NB4 (cell line): Measurements from ENCODE around the gene MSRB1.

ENCODE experiments used
- POLR2A ChIP-seq: IDR thresholded peaks from 2 replicates; pipeline ENCODE4 v1.6.1; 2011; ENCODE audit warnings: mild to moderate bottlenecking; ENCODE audit not compliant: insufficient read length; ENCODE audit errors: extremely low read depth
- TF ChIP-seq, protein P1 (sequence below): IDR thresholded peaks from one replicate; pipeline ENCODE4 v1.5.1; 2012; ENCODE audit warnings: low read depth, low read length
- TF ChIP-seq, protein P2 (sequence below): IDR thresholded peaks from 2 replicates; pipeline ENCODE4 v1.6.1; 2011; ENCODE audit warnings: low read depth, low read length

DNA sequence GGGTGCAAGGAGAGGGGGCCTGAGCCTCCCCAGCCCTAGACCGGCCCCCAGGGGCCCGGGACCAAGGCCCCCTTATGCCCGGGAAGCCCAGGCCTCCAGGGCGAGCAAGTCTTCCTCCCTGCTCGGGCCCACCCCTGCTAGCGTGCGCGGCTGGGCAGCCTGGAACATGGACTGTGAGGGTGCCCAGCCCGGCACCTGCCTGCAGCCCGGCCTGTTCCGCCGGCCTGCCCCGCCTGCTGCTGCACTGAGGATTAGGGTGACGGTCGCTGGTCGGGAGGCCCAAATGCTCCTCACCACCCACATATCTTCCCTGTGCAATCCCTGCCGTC is 30.8 kb downstream of the MSRB1 start:
- no peak for TF ChIP-seq POLR2A
- TF ChIP-seq, protein P1, sequence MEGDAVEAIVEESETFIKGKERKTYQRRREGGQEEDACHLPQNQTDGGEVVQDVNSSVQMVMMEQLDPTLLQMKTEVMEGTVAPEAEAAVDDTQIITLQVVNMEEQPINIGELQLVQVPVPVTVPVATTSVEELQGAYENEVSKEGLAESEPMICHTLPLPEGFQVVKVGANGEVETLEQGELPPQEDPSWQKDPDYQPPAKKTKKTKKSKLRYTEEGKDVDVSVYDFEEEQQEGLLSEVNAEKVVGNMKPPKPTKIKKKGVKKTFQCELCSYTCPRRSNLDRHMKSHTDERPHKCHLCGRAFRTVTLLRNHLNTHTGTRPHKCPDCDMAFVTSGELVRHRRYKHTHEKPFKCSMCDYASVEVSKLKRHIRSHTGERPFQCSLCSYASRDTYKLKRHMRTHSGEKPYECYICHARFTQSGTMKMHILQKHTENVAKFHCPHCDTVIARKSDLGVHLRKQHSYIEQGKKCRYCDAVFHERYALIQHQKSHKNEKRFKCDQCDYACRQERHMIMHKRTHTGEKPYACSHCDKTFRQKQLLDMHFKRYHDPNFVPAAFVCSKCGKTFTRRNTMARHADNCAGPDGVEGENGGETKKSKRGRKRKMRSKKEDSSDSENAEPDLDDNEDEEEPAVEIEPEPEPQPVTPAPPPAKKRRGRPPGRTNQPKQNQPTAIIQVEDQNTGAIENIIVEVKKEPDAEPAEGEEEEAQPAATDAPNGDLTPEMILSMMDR: no peak
- TF ChIP-seq, protein P2, sequence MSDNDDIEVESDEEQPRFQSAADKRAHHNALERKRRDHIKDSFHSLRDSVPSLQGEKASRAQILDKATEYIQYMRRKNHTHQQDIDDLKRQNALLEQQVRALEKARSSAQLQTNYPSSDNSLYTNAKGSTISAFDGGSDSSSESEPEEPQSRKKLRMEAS: no peak
